Heart left ventricle (tissue), 16 donors: ENCODE data around the gene PPARG. TPM values are rescaled to one million over a fixed set of nuclear protein-coding genes. Genes with fewer than 3 reads are reported as not detected.
"Not testable (repeated sequence)": the region's sequence is repeated elsewhere in the genome, so short reads cannot be mapped to it uniquely, and the experiment has no call there.

ENCODE experiments used
- ATAC-seq, 4 donors: fragments of 200-7000 bp; cut with Tn5 transposase; one replicate each; pipeline ENCODE4 v1.9.1; 2020 to 2022; ENCODE audit warnings: moderate library complexity in 4 of 4, mild to moderate bottlenecking in 3 of 4, moderate number of reproducible peaks in 1 of 4
- DNase-seq, 5 donors: peaks; one replicate each; pipeline ENCODE4 v3.0.0-alpha.2; 2020
- H3K27ac ChIP-seq, 12 donors: fragments of 200-600 bp; sonication (generic) in 4 of 12; one replicate each; pipeline versions ENCODE4 v1.5.0 to v1.8.0; 2016 to 2022; ENCODE audit warnings: mild to moderate bottlenecking in 2 of 12
- H3K27me3 ChIP-seq, 9 donors: fragments of 200-600 bp; sonication (generic) in 2 of 9; one replicate each; pipeline versions ENCODE4 v1.5.1 to v1.8.0; 2016 to 2022; ENCODE audit warnings: mild to moderate bottlenecking in 3 of 9
- H3K36me3 ChIP-seq, 9 donors: fragments of 200-600 bp; sonication (generic) in 2 of 9; one replicate each; pipeline versions ENCODE4 v1.5.0 to v1.8.0; 2018 to 2022; ENCODE audit warnings: mild to moderate bottlenecking in 2 of 9
- H3K4me1 ChIP-seq, 12 donors: fragments of 200-600 bp; sonication (generic) in 4 of 12; one replicate each; pipeline versions ENCODE4 v1.5.0 to v1.8.0; 2016 to 2022; ENCODE audit warnings: mild to moderate bottlenecking in 3 of 12
- H3K4me3 ChIP-seq, 12 donors: fragments of 200-600 bp; sonication (generic) in 4 of 12; one replicate each; pipeline versions ENCODE4 v1.5.0 to v1.8.0; 2017 to 2022; ENCODE audit warnings: mild to moderate bottlenecking in 9 of 12, moderate library complexity in 4 of 12
- H3K9me3 ChIP-seq, 12 donors: fragments of 200-600 bp; sonication (generic) in 4 of 12; one replicate each; pipeline versions ENCODE4 v1.5.0 to v1.8.0; 2016 to 2022; ENCODE audit warnings: mild to moderate bottlenecking in 1 of 12
- CTCF ChIP-seq, 12 donors: fragments of 200-600 bp; sonication (generic) in 4 of 12; IDR thresholded peaks; one replicate each; pipeline versions ENCODE4 v1.5.0 to v1.8.0; 2018 to 2022; ENCODE audit warnings: antibody characterized with exemption in 12 of 12, mild to moderate bottlenecking in 5 of 12
- POLR2A ChIP-seq, 2 donors: fragments of 450-650 bp; IDR thresholded peaks; one replicate each; pipeline ENCODE4 v1.6.1; 2017; ENCODE audit warnings: antibody characterized with exemption in 2 of 2, mild to moderate bottlenecking in 2 of 2, moderate library complexity in 2 of 2
- WGBS, 4 donors: extraction: QIAGEN DNeasy Blood & Tissue Kit in 2 of 4; methylation state at CpG; one replicate each; pipeline versions ENCODE4 v1.1.5 to v1.1.7; 2013 to 2018; 5-methylcytosine and 5-hydroxymethylcytosine counted together
- intact Hi-C, 10 donors: fragments of 100-400 bp; cut with DNase I; formaldehyde crosslinking; loops; one replicate each; pipeline versions ENCODE4 v1.11.1 to v1.14.2; 2022
- polyA plus RNA-seq, 2 donors: library from polyadenylated mRNA; stranded (reverse); fragments of 200-250 nt; gene quantifications; one replicate each; pipeline ENCODE4 v1.2.3, GENCODE V29; 2013
- total RNA-seq, 9 donors: library from RNA; depleted of rRNA in 2 of 9; stranded (reverse); fragments of >200 nt in 2 of 9; fragmentation: NEBNext Ultra II Directional in 3 of 9; extraction: Animal tissue kit (Norgen Biotek cat#: 25700) in 3 of 9; gene quantifications; one replicate each; pipeline versions ENCODE4 v1.1.0 to v1.2.4, GENCODE V29; 2016 to 2023
- donor health status: ischemic (EF 13 %, LVEDD 7.1; RV severe dilation, severe dysfunction).
- donor health status: healthy with polysubstance abuse.
- donor health status: DM: no; HTN: yes; CAD: no.
- donor health status: DM: no; HTN: no; CAD: no.
- donor health status: ischemic (EF 25% LVEDD 6.9; RV normal size, moderate dysfunction).
- donor health status: ischemic (EF 25% LVEDD 5.7; RV mildly dilated, moderate dysfunction).
- donor health status: healthy.
- donor health status: DM: yes; HTN: yes; CAD: no.
- donor health status: ischemic (EF 35%, LVEDD 5.7; RV mildly dilated, moderate dysfunction).
- donor health status: nonischemic (EF 11% LVEDD 7.7; RV severe dilation, severe dysfunction).
- donor health status: DM: yes; HTN: yes; CAD: no.
- donor health status: PGD.
- donor health status: ischemic (EF 29% LVEDD 5.4; RV normal size, mild dysfunction).
- donor health status: nonischemic (EF 23%, LVEDD 6.1; RV moderate dilation, normal function).

PPARG gene
- total and polyA plus RNA-seq, 11 donors: 8.9 to 30.3 (median 20.0) TPM

GRCh38 chr3:12467746-12468145 lies 178.9 kb downstream of the PPARG start:
- no peak for DNase-seq
- H3K4me1 ChIP-seq: peaks cover 0 to 7% (median under 1%) of the 10 kb centered on the region in 12 donors
- no peaks in the 10 kb centered on the region for H3K36me3 ChIP-seq
- TF ChIP-seq POLR2A (IDR thresholded peaks at IDR 0.05) (no peak), CTCF (IDR thresholded peaks at IDR 0.05) (no peak)
- no peak overlapping the region for H3K4me3 ChIP-seq
- no peaks in the 10 kb centered on the region for H3K27me3 ChIP-seq
- 92 to 97% (median 93%) methylated on average over 2 of the region's 2 CpGs for WGBS, 4 donors
- ATAC-seq: no peak
- H3K9me3 ChIP-seq: no peaks in the 10 kb centered on the region
- H3K27ac ChIP-seq: no peak overlapping the region
- intact Hi-C loops: no loop called here

- no peak overlapping the region for H3K4me3 ChIP-seq
- ATAC-seq (no peak), DNase-seq (no peak)
- WGBS, 4 donors: 94 to 98% (median 96%) methylated on average over 6 of the region's 6 CpGs
- H3K36me3 ChIP-seq: no peaks in the 10 kb centered on the region
- peaks cover 0 to 6% (median 0%) of the 10 kb centered on the region in 12 donors for H3K4me1 ChIP-seq
- H3K27ac ChIP-seq: no peak overlapping the region
- intact Hi-C loops: no loop called here
- TF ChIP-seq POLR2A (IDR thresholded peaks at IDR 0.05) (no peak), CTCF (IDR thresholded peaks at IDR 0.05) (no peak)
- no peaks in the 10 kb centered on the region for H3K27me3 ChIP-seq
- no peaks in the 10 kb centered on the region for H3K9me3 ChIP-seq
Measured at GRCh38 chr3:12468276-12468675, 179.4 kb downstream of the PPARG start.

- H3K4me3 ChIP-seq: no peak overlapping the region
- no peak overlapping the region for H3K27ac ChIP-seq
- ATAC-seq (no peak), DNase-seq (no peak)
- H3K9me3 ChIP-seq: no peaks in the 10 kb centered on the region
- no peaks in the 10 kb centered on the region for H3K27me3 ChIP-seq
- WGBS, 4 donors: 57 to 66% (median 61%) methylated on average over 2 of the region's 2 CpGs
- peaks cover 0 to 6% (median 0%) of the 10 kb centered on the region in 12 donors for H3K4me1 ChIP-seq
- TF ChIP-seq POLR2A (IDR thresholded peaks at IDR 0.05) (no peak), CTCF (IDR thresholded peaks at IDR 0.05) (no peak)
- no peaks in the 10 kb centered on the region for H3K36me3 ChIP-seq
- intact Hi-C loops: no loop called here
Measured at GRCh38 chr3:12468757-12469156, 179.9 kb downstream of the PPARG start.

- WGBS, 4 donors: 81 to 99% (median 96%) methylated on average over 7 of the region's 7 CpGs
- H3K4me1 ChIP-seq, H3K36me3 ChIP-seq, DNase-seq, H3K27ac ChIP-seq, H3K27me3 ChIP-seq, H3K4me3 ChIP-seq, H3K9me3 ChIP-seq, ATAC-seq, intact Hi-C loops: not testable (repeated sequence)
Measured at GRCh38 chr3:12469222-12469621, 180.4 kb downstream of the PPARG start.

GRCh38 chr3:12470111-12470510 lies 181.2 kb downstream of the PPARG start:
- TF ChIP-seq POLR2A (IDR thresholded peaks at IDR 0.05) (no peak), CTCF (IDR thresholded peaks at IDR 0.05) (no peak)
- Histone ChIP-seq H3K4me3 (no peak overlapping the region), H3K27me3 (no peaks in the 10 kb centered on the region), H3K36me3 (no peaks in the 10 kb centered on the region), H3K4me1 (peaks cover 0 to 6% (median 0%) of the 10 kb centered on the region in 12 donors), H3K9me3 (no peaks in the 10 kb centered on the region), H3K27ac (no peak overlapping the region)
- WGBS, 4 donors: 93 to 96% (median 95%) methylated on average over 5 of the region's 5 CpGs
- intact Hi-C loops: no loop called here
- ATAC-seq: no peak
- DNase-seq: no peak
